Measurements from ENCODE around the gene MBLAC2.

MBLAC2 gene

GRCh38 chr5:90424245-90424644, 50.3 kb downstream of the MBLAC2 start:
- TF ChIP-seq CTCF (IDR thresholded peaks at IDR 0.05; ENCODE audit: low read depth, low read length, missing control alignments) = no peak
- no peak for DNase-seq (ENCODE audit: low read depth)
- no peak overlapping the region for H3K4me3 ChIP-seq (ENCODE audit: low read depth, low read length)

- H3K4me3 ChIP-seq (ENCODE audit: low read depth, low read length) = no peak overlapping the region
- no peak for DNase-seq (ENCODE audit: low read depth)
- TF ChIP-seq CTCF (IDR thresholded peaks at IDR 0.05; ENCODE audit: low read depth, low read length, missing control alignments) = peak; percentile 38
Observed at GRCh38 chr5:90421136-90421535, 53.4 kb downstream of the MBLAC2 start.

- TF ChIP-seq CTCF (IDR thresholded peaks at IDR 0.05; ENCODE audit: low read depth, low read length, missing control alignments) = no peak
- no peak overlapping the region for H3K4me3 ChIP-seq (ENCODE audit: low read depth, low read length)
- DNase-seq (ENCODE audit: low read depth) = no peak
Observed at GRCh38 chr5:90418214-90418613, 56.4 kb downstream of the MBLAC2 start.

GRCh38 chr5:90410178-90410762, 64.3 kb downstream of the MBLAC2 start:
- DNase-seq (ENCODE audit: low read depth) = no peak
- peak overlapping the region; percentile 84 for H3K4me3 ChIP-seq (ENCODE audit: low read depth, low read length)
- no peak for TF ChIP-seq CTCF (IDR thresholded peaks at IDR 0.05; ENCODE audit: low read depth, low read length, missing control alignments)

GRCh38 chr5:90409318-90410177, 65.0 kb downstream of the MBLAC2 start, which contains the start of gene CETN3:
Gene CETN3 (minus strand): TSS chr5:90409756. CDS start chr5:90409661, 95 bp downstream.
- TF ChIP-seq CTCF (IDR thresholded peaks at IDR 0.05; ENCODE audit: low read depth, low read length, missing control alignments) = no peak
- DNase-seq (ENCODE audit: low read depth) = peak; percentile 93
- H3K4me3 ChIP-seq (ENCODE audit: low read depth, low read length) = peak within 1 kb of the TSS; percentile 99

GRCh38 chr5:90408571-90409317, 65.8 kb downstream of the MBLAC2 start:
- no peak for DNase-seq (ENCODE audit: low read depth)
- H3K4me3 ChIP-seq (ENCODE audit: low read depth, low read length) = peak overlapping the region; percentile 99
- no peak for TF ChIP-seq CTCF (IDR thresholded peaks at IDR 0.05; ENCODE audit: low read depth, low read length, missing control alignments)

Measured in GM12864 (cell line).